OCI-LY1 (cell line): ENCODE data around the gene PIK3R1.

Experiments
- H2AFZ ChIP-seq: fragments of 200-600 bp; sonication (generic), shearing (Covaris generic); 2 replicates; pipeline ENCODE4 v1.6.0; 2014; ENCODE audit warnings: antibody characterized with exemption, mild to moderate bottlenecking, low read length
- H3F3A ChIP-seq: fragments of 200-600 bp; sonication (generic), shearing (Covaris generic); 2 replicates; pipeline ENCODE4 v1.6.0; 2014; ENCODE audit warnings: mild to moderate bottlenecking, antibody characterized with exemption, low read length, moderate library complexity; ENCODE audit not compliant: insufficient read depth
- H3K27ac ChIP-seq: fragments of 200-600 bp; sonication (generic); 2 replicates; pipeline ENCODE4 v1.5.1; 2014; ENCODE audit warnings: low read length, mixed run types, mild to moderate bottlenecking, low read depth; ENCODE audit not compliant: poor library complexity, severe bottlenecking
- H3K27me3 ChIP-seq: fragments of 200-600 bp; sonication (generic); 2 replicates; pipeline ENCODE4 v1.6.0; 2014; ENCODE audit warnings: antibody characterized with exemption, mild to moderate bottlenecking, low read length, moderate library complexity; ENCODE audit not compliant: insufficient read depth
- H3K36me3 ChIP-seq: fragments of 200-600 bp; sonication (generic); 2 replicates; pipeline ENCODE4 v1.6.1; 2014; ENCODE audit warnings: mild to moderate bottlenecking, antibody characterized with exemption, low read length, moderate library complexity, mixed read lengths; ENCODE audit not compliant: insufficient read depth
- H3K4me1 ChIP-seq: fragments of 200-600 bp; sonication (generic); 2 replicates; pipeline ENCODE4 v1.5.1; 2014; ENCODE audit warnings: mild to moderate bottlenecking, low read length, moderate library complexity; ENCODE audit not compliant: insufficient read depth, severe bottlenecking
- H3K4me2 ChIP-seq: fragments of 200-600 bp; sonication (generic), shearing (Covaris generic); 2 replicates; pipeline ENCODE4 v1.6.1; 2014; ENCODE audit warnings: low read length
- H3K4me3 ChIP-seq: fragments of 200-600 bp; sonication (generic); 2 replicates; pipeline ENCODE4 v1.5.1; 2014; ENCODE audit warnings: low read length, low read depth, mild to moderate bottlenecking, mixed read lengths; ENCODE audit not compliant: poor library complexity, severe bottlenecking
- H3K79me2 ChIP-seq: fragments of 200-600 bp; shearing (Covaris generic); 2 replicates; pipeline ENCODE4 v1.6.1; 2016; ENCODE audit warnings: mixed run types, low read length, mixed read lengths; ENCODE audit not compliant: insufficient read depth
- H3K9ac ChIP-seq: fragments of 200-600 bp; sonication (generic), shearing (Covaris generic); 2 replicates; pipeline ENCODE4 v1.6.1; 2014; ENCODE audit warnings: mild to moderate bottlenecking, low read length, mixed read lengths
- H3K9me2 ChIP-seq: fragments of 200-600 bp; sonication (generic), shearing (Covaris generic); 2 replicates; pipeline ENCODE4 v1.6.1; 2014; ENCODE audit warnings: low read depth, mild to moderate bottlenecking, low read length, mixed read lengths
- H3K9me3 ChIP-seq: fragments of 200-600 bp; shearing (Covaris generic); 2 replicates; pipeline ENCODE4 v1.6.1; 2014; ENCODE audit warnings: low read length, mixed read lengths
- H4K20me1 ChIP-seq: fragments of 200-600 bp; sonication (generic), shearing (Covaris generic); 2 replicates; pipeline ENCODE4 v1.6.0; 2016; ENCODE audit warnings: mild to moderate bottlenecking, low read length; ENCODE audit not compliant: insufficient read depth
- EZH2 ChIP-seq: fragments of 200-600 bp; sonication (generic), shearing (Covaris generic); IDR thresholded peaks from 2 replicates; pipeline ENCODE4 v1.8.0; 2017; ENCODE audit warnings: borderline replicate concordance, mixed run types, mild to moderate bottlenecking, antibody characterized with exemption, low read length, moderate library complexity, mixed read lengths
- TF ChIP-seq, protein P1 (sequence below): fragments of 200-600 bp; sonication (generic), shearing (Covaris generic); IDR thresholded peaks from 2 replicates; pipeline ENCODE4 v1.5.1; 2017; ENCODE audit warnings: mild to moderate bottlenecking, antibody characterized with exemption, low read length, moderate library complexity, mixed read lengths

PIK3R1 gene

GRCh38 chr5:68264024-68264956 lies 48.7 kb downstream of the PIK3R1 start:
- Histone ChIP-seq H3K9me2 (no peaks in the 10 kb centered on the region), H3K36me3 (no peaks in the 10 kb centered on the region), H3K27ac (no peak overlapping the region), H3K9ac (no peak overlapping the region), H3K4me2 (no peak overlapping the region), H2AFZ (no peak overlapping the region), H4K20me1 (no peaks in the 10 kb centered on the region; the same call in 1 of the 2 replicates), H3K9me3 (no peaks in the 10 kb centered on the region), H3K27me3 (no peaks in the 10 kb centered on the region), H3K4me3 (no peak overlapping the region), H3K79me2 (peaks cover 4% of the 10 kb centered on the region; the same call in 1 of the 2 replicates), H3K4me1 (peaks cover 33% of the 10 kb centered on the region), H3F3A (peaks cover 6% of the 10 kb centered on the region; the same call in 1 of the 2 replicates)
- no peak for TF ChIP-seq EZH2
- TF ChIP-seq, protein P1, sequence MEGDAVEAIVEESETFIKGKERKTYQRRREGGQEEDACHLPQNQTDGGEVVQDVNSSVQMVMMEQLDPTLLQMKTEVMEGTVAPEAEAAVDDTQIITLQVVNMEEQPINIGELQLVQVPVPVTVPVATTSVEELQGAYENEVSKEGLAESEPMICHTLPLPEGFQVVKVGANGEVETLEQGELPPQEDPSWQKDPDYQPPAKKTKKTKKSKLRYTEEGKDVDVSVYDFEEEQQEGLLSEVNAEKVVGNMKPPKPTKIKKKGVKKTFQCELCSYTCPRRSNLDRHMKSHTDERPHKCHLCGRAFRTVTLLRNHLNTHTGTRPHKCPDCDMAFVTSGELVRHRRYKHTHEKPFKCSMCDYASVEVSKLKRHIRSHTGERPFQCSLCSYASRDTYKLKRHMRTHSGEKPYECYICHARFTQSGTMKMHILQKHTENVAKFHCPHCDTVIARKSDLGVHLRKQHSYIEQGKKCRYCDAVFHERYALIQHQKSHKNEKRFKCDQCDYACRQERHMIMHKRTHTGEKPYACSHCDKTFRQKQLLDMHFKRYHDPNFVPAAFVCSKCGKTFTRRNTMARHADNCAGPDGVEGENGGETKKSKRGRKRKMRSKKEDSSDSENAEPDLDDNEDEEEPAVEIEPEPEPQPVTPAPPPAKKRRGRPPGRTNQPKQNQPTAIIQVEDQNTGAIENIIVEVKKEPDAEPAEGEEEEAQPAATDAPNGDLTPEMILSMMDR, result no peak

GRCh38 chr5:68265347-68265746 lies 49.8 kb downstream of the PIK3R1 start:
- Histone ChIP-seq H3K4me2 (no peak overlapping the region), H3K79me2 (peaks cover 5% of the 10 kb centered on the region; the same call in 1 of the 2 replicates), H4K20me1 (no peaks in the 10 kb centered on the region; the same call in 1 of the 2 replicates), H3K9me2 (no peaks in the 10 kb centered on the region), H3F3A (peaks cover 6% of the 10 kb centered on the region; the same call in 1 of the 2 replicates), H3K4me3 (no peak overlapping the region), H3K4me1 (peaks cover 33% of the 10 kb centered on the region), H3K27me3 (no peaks in the 10 kb centered on the region), H2AFZ (no peak overlapping the region), H3K9ac (no peak overlapping the region), H3K9me3 (no peaks in the 10 kb centered on the region), H3K36me3 (no peaks in the 10 kb centered on the region), H3K27ac (no peak overlapping the region)
- TF ChIP-seq, protein P1, result no peak
- TF ChIP-seq EZH2, result no peak

GRCh38 chr5:68265822-68266395 lies 50.4 kb downstream of the PIK3R1 start:
- no peak overlapping the region for H3K9ac ChIP-seq
- H3K79me2 ChIP-seq, result 0 out of 2 replicates have a peak, but pooled peaks cover 11% of the 10 kb centered on the region
- no peak for TF ChIP-seq EZH2
- TF ChIP-seq, protein P1, result no peak
- H3K4me1 ChIP-seq, result peaks cover 33% of the 10 kb centered on the region
- peaks cover 6% of the 10 kb centered on the region; the same call in 1 of the 2 replicates for H3F3A ChIP-seq
- H3K9me3 ChIP-seq, result no peaks in the 10 kb centered on the region
- no peak overlapping the region for H3K4me2 ChIP-seq
- no peaks in the 10 kb centered on the region for H3K27me3 ChIP-seq
- no peak overlapping the region for H3K27ac ChIP-seq
- no peaks in the 10 kb centered on the region for H3K36me3 ChIP-seq
- no peak overlapping the region for H2AFZ ChIP-seq
- H3K4me3 ChIP-seq, result no peak overlapping the region
- no peaks in the 10 kb centered on the region; the same call in 1 of the 2 replicates for H4K20me1 ChIP-seq
- H3K9me2 ChIP-seq, result no peaks in the 10 kb centered on the region
